HEK293 (cell line): ENCODE results near the gene HJURP.

Source experiments
- CTCF ChIP-seq: fragments of 450-650 bp; formaldehyde crosslinking; IDR thresholded peaks from 2 replicates; pipeline ENCODE4 v1.5.1; 2016; ENCODE audit warnings: missing biosample characterization, missing genetic modification characterization
- KLF10 ChIP-seq: fragments of 450-650 bp; IDR thresholded peaks from 2 replicates; pipeline ENCODE4 v1.5.1; 2018; ENCODE audit warnings: missing biosample characterization, mild to moderate bottlenecking, missing genetic modification characterization
- KLF16 ChIP-seq: fragments of 450-650 bp; formaldehyde crosslinking; IDR thresholded peaks from 2 replicates; pipeline ENCODE4 v1.5.1; 2017; ENCODE audit warnings: missing biosample characterization, missing genetic modification characterization
- SP2 ChIP-seq: fragments of 450-650 bp; formaldehyde crosslinking; IDR thresholded peaks from 2 replicates; pipeline ENCODE4 v1.5.1; 2016; ENCODE audit warnings: missing biosample characterization, missing genetic modification characterization
- ZNF121 ChIP-seq: fragments of 450-650 bp; formaldehyde crosslinking; IDR thresholded peaks from 2 replicates; pipeline ENCODE4 v1.5.1; 2016; ENCODE audit warnings: missing biosample characterization, missing genetic modification characterization
- ZNF274 ChIP-seq, 2 experiments: fragments of 200-500 bp in 1 of 2; fragments of 450-650 bp in 1 of 2; sonication (Bioruptor generic) in 1 of 2; formaldehyde crosslinking in 1 of 2; IDR thresholded peaks; 2 replicates each; pipeline versions ENCODE4 v1.5.1 to v1.6.1; 2014 to 2016; ENCODE audit warnings: borderline replicate concordance in 1 of 2, inconsistent platforms in 1 of 2, low read length in 1 of 2, missing biosample characterization in 1 of 2, missing genetic modification characterization in 1 of 2
- ZNF423 ChIP-seq: fragments of 450-650 bp; formaldehyde crosslinking; IDR thresholded peaks from 2 replicates; pipeline ENCODE4 v1.5.1; 2016; ENCODE audit warnings: missing biosample characterization, missing genetic modification characterization
- ZNF707 ChIP-seq: fragments of 450-650 bp; formaldehyde crosslinking; IDR thresholded peaks from 2 replicates; pipeline ENCODE4 v1.5.1; 2016; ENCODE audit warnings: missing biosample characterization, missing genetic modification characterization
- ZNF747 ChIP-seq: fragments of 450-650 bp; formaldehyde crosslinking; IDR thresholded peaks from 2 replicates; pipeline ENCODE4 v1.5.1; 2016; ENCODE audit warnings: missing biosample characterization, missing genetic modification characterization
- TF ChIP-seq, protein P1 (sequence below): fragments of 450-650 bp; IDR thresholded peaks from 2 replicates; pipeline ENCODE4 v1.5.1; 2018; ENCODE audit warnings: missing biosample characterization, mild to moderate bottlenecking, missing genetic modification characterization

DNA sequence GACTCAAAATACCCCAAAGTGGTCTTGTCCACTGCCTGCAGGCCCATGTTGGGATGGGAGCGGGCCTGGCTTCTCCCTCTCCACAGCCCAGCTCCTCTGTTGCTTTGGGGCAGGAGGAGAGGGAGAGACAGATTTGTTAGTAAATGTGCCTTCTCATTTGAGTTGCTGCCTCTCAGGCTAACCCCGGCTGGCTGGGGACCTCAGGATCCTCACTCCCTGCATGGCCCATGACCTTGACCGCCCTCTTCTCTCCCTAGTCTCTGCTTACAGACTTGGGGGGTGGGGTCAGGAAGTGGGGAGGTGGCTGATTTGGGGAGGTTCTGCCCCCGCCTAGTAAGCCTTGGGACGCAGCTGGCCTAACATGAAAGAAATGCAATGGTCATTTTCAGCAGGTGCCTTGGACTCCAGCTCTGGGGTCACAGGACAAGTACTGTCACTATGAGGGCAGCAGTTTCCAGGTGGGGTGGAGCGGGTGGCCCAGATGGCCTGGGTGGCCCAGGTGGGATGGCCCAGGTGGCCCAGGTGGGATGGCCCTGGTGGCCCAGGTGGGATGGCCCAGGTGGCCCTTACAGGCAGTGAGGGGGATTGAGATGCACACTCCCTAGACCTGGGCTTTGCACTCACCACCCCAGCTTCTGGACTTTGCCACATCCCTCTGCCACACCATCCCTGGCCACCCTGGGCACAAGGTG, 24.1 kb downstream of the HJURP start:
- no peak for TF ChIP-seq CTCF (tag by site-specific recombination)
- TF ChIP-seq ZNF274 (IDR thresholded peaks at IDR 0.05; ENCODE audit: low read length): no peak
- TF ChIP-seq ZNF274 (tag by site-specific recombination; IDR thresholded peaks at IDR 0.05; ENCODE audit: borderline replicate concordance): no peak
- TF ChIP-seq SP2 (tag by site-specific recombination): no peak
- TF ChIP-seq KLF10 (tag by site-specific recombination): no peak
- TF ChIP-seq ZNF423 (tag by site-specific recombination): no peak
- no peak for TF ChIP-seq ZNF121 (tag by site-specific recombination)
- no peak for TF ChIP-seq KLF16
- no peak for TF ChIP-seq ZNF747 (tag by site-specific recombination)
- TF ChIP-seq ZNF707: no peak
- TF ChIP-seq, protein P1, sequence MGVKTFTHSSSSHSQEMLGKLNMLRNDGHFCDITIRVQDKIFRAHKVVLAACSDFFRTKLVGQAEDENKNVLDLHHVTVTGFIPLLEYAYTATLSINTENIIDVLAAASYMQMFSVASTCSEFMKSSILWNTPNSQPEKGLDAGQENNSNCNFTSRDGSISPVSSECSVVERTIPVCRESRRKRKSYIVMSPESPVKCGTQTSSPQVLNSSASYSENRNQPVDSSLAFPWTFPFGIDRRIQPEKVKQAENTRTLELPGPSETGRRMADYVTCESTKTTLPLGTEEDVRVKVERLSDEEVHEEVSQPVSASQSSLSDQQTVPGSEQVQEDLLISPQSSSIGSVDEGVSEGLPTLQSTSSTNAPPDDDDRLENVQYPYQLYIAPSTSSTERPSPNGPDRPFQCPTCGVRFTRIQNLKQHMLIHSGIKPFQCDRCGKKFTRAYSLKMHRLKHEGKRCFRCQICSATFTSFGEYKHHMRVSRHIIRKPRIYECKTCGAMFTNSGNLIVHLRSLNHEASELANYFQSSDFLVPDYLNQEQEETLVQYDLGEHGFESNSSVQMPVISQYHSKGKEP (tag by site-specific recombination): no peak
